IMR-90 (cell line): ENCODE results near the gene GARIN3.

Source experiments
- CEBPB ChIP-seq: IDR thresholded peaks from 2 replicates; pipeline ENCODE4 v1.6.1; 2012; ENCODE audit warnings: low read depth, low read length, improper control_type of control experiment
- MAZ ChIP-seq: IDR thresholded peaks from 2 replicates; pipeline ENCODE4 v1.6.1; 2012; ENCODE audit warnings: low read depth, mild to moderate bottlenecking, low read length, improper control_type of control experiment, moderate library complexity, borderline replicate concordance
- MXI1 ChIP-seq: IDR thresholded peaks from 2 replicates; pipeline ENCODE4 v1.6.1; 2012; ENCODE audit warnings: low read depth, mild to moderate bottlenecking, low read length, moderate library complexity, borderline replicate concordance
- POLR2A ChIP-seq: IDR thresholded peaks from 2 replicates; pipeline ENCODE4 v1.6.1; 2012; ENCODE audit warnings: mild to moderate bottlenecking, low read depth, low read length
- RAD21 ChIP-seq: IDR thresholded peaks from 2 replicates; pipeline ENCODE4 v1.6.1; 2012; ENCODE audit warnings: low read length, improper control_type of control experiment
- RCOR1 ChIP-seq: IDR thresholded peaks from 2 replicates; pipeline ENCODE4 v1.6.1; 2012; ENCODE audit warnings: mild to moderate bottlenecking, low read length, improper control_type of control experiment; ENCODE audit not compliant: insufficient replicate concordance
- RFX5 ChIP-seq: IDR thresholded peaks from 2 replicates; pipeline ENCODE4 v1.8.0; 2012; ENCODE audit warnings: low read depth, mild to moderate bottlenecking, low read length, moderate library complexity
- SMC3 ChIP-seq: fragments of 150-350 bp; IDR thresholded peaks from 2 replicates; pipeline ENCODE4 v1.6.1; 2016; ENCODE audit warnings: low read depth, mild to moderate bottlenecking, antibody characterized with exemption, low read length, moderate library complexity
- TF ChIP-seq, protein P1 (sequence below): conservative IDR thresholded peaks from 2 replicates; pipeline ENCODE4 v1.5.1; 2012; ENCODE audit warnings: mild to moderate bottlenecking, low read depth, low read length, improper control_type of control experiment
- TF ChIP-seq, protein P2 (sequence below): fragments of 150-350 bp; IDR thresholded peaks from 2 replicates; pipeline ENCODE4 v1.6.1; 2017; ENCODE audit warnings: mild to moderate bottlenecking, antibody characterized with exemption, low read length, low read depth
- TF ChIP-seq, protein P3 (sequence below): fragments of 150-350 bp; IDR thresholded peaks from 2 replicates; pipeline ENCODE4 v1.6.1; 2016; ENCODE audit warnings: low read depth, mild to moderate bottlenecking, low read length, moderate library complexity, borderline replicate concordance

DNA sequence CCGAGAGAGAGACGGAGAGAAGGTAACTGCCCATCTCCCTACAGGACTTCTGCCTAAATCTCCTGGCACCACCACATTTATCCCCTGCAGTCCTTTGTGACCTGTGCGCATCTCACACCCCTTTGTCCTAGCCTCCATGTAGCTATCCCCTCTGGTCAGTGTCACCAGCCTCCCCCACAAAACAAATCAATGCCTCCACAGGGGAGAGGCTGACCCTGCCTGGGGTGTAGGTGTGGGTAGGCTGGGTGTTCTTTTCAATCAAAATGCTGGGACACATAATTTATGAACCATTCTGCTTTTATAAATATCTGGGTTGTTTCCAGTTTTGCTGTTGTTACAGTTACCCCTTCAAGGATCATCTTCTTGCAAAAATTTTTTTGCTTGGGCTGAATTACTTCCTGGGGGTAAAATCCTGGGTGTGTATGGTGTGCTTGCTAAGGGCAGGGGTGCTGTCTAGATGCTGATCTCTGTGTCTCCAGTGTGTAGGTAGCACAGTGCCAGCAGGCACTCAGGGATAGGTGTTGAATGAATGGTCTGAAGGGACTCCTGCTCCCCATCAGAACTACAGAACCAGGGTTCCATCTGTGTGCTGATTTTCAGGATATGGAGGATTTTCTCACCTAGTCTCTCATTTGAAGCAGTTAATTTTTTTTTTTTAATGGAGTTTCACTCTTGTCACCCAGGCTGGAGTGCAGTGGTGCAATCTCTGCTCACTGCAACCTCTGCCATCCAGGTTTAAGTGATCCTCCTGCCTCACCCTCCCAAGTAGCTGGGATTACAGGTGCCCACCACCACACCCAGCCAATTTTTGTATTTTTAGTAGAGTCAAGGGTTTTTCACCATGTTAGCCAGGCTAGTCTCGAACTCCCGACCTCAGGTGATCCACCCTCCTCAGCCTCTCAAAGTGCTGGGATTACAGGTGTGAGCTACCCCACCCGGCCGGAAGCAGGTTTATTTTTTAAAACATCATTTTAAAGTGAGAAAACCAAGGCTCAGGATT, at the start of gene GARIN3:
- no peak for TF ChIP-seq RCOR1
- TF ChIP-seq, protein P1, sequence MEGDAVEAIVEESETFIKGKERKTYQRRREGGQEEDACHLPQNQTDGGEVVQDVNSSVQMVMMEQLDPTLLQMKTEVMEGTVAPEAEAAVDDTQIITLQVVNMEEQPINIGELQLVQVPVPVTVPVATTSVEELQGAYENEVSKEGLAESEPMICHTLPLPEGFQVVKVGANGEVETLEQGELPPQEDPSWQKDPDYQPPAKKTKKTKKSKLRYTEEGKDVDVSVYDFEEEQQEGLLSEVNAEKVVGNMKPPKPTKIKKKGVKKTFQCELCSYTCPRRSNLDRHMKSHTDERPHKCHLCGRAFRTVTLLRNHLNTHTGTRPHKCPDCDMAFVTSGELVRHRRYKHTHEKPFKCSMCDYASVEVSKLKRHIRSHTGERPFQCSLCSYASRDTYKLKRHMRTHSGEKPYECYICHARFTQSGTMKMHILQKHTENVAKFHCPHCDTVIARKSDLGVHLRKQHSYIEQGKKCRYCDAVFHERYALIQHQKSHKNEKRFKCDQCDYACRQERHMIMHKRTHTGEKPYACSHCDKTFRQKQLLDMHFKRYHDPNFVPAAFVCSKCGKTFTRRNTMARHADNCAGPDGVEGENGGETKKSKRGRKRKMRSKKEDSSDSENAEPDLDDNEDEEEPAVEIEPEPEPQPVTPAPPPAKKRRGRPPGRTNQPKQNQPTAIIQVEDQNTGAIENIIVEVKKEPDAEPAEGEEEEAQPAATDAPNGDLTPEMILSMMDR, result no peak
- TF ChIP-seq, protein P2, sequence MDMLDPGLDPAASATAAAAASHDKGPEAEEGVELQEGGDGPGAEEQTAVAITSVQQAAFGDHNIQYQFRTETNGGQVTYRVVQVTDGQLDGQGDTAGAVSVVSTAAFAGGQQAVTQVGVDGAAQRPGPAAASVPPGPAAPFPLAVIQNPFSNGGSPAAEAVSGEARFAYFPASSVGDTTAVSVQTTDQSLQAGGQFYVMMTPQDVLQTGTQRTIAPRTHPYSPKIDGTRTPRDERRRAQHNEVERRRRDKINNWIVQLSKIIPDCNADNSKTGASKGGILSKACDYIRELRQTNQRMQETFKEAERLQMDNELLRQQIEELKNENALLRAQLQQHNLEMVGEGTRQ, result no peak
- TF ChIP-seq MAZ, result no peak
- TF ChIP-seq POLR2A, result no peak
- TF ChIP-seq, protein P3, sequence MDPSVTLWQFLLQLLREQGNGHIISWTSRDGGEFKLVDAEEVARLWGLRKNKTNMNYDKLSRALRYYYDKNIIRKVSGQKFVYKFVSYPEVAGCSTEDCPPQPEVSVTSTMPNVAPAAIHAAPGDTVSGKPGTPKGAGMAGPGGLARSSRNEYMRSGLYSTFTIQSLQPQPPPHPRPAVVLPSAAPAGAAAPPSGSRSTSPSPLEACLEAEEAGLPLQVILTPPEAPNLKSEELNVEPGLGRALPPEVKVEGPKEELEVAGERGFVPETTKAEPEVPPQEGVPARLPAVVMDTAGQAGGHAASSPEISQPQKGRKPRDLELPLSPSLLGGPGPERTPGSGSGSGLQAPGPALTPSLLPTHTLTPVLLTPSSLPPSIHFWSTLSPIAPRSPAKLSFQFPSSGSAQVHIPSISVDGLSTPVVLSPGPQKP, result no peak
- no peak for TF ChIP-seq RAD21
- TF ChIP-seq CEBPB, result no peak
- no peak for TF ChIP-seq RFX5
- no peak for TF ChIP-seq SMC3
- no peak for TF ChIP-seq MXI1
